Stimulated activated CD4-positive, alpha-beta T cell treated with anti-CD3 and anti-CD28 coated beads, Interleukin-4, amount 100 ng/mL, for 24 hours (primary cell): ENCODE measurements around the gene SARS1.

Experiments used
- DNase-seq: peaks from one replicate; pipeline ENCODE4 v3.0.0-alpha.2; 2020

Gene SARS1

GRCh38 chr1:109251277-109252166 is 37.8 kb downstream of the SARS1 start:
- no peak for DNase-seq

GRCh38 chr1:109252167-109252892 is 38.6 kb downstream of the SARS1 start:
- no peak for DNase-seq

DNA sequence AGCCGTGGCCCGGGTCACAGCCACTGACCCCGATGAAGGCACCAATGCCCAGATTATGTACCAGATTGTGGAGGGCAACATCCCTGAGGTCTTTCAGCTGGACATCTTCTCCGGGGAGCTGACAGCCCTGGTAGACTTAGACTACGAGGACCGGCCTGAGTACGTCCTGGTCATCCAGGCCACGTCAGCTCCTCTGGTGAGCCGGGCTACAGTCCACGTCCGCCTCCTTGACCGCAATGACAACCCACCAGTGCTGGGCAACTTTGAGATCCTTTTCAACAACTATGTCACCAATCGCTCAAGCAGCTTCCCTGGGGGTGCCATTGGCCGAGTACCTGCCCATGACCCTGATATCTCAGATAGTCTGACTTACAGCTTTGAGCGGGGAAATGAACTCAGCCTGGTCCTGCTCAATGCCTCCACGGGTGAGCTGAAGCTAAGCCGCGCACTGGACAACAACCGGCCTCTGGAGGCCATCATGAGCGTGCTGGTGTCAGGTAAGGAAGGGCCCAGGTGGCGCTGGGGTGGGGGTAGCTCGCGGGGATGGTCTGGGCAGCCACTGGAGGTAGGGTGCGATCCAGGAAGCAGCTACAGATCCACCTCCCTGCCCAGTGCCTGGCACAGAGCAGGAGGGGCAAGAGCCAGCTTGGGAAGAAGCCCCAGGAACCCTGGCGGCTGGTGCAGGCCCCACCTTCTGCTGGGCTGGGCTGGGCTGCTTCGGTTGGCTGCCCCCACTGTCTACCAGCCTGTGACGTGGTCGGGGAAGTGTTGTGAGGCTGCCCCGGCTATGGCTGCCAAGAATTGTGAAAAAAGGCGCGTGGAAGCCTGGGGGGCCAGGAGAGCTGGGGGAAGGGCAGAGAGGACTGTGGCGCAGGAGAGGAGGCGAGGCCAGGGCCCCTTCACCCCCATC is 39.4 kb downstream of the SARS1 start:
- DNase-seq: no peak

DNA sequence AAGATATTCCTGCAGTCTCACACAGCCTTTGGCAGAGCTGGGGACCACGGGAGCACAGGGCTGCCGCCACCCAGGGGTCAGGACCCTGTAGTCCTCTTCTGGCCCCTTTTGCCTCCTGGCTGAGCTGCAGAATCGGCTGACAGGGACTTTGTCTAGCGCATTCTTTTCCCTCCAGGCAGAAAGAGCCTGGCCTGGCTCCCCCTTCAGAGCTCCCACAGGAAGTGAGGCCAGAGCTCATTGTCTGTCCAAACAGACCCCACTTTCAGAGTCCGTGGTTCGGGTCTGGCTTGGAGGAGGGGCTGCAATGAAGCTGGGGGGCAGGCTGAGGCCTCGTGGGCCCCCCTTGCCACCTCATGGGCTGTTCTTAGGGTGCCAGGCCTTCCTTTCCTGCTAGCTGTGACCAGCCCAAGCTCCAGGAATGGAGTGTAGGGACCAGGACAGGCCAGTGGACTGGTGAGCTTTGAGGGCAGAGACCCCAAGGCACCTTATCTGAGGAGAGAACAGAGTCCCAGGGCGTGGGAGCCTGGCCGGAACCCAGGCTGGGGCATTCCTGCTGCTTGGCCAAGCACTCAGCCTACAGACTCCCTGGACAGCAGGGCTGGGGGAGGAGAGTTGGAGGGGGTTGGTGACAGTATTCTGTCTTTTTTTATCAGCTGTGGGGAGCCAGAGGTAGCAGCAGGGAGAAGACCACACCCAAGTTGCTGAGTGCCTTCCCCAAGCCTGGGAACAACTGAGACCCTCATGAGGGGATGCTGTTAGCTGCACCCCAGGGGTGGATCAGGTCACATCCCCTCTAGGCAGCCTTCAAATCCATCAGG is 40.3 kb downstream of the SARS1 start:
- DNase-seq: no peak

- no peak for DNase-seq
Observed at GRCh38 chr1:109254621-109255096, 40.9 kb downstream of the SARS1 start.

DNA sequence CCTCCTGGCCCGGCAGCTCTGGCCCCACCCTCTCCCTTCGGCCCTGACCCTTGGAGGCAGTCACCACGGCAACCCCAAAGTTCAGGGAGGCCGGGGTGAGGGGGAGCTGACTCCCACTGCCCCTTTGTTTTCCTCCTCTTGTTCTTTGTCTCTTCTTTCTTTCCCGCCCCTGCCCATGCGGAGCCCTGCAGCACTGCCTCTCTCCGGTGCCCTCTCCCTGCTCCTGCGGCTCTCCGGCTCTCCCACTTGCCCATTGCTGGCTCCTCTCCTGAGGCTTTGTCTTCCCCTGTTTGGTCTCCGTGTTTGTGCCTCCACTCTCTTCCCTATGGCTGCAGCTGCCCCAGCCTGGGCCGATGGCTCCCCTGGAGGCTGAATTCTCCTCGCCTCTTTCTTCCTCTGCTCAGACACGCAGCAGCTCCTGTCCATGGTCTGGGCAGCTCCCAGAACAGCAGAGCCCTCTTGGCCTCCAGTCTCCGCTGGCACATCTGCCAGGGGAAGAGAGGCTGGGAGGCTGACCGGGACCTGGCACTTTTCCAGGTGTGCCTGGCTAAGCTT is 41.5 kb downstream of the SARS1 start:
- no peak for DNase-seq

DNA sequence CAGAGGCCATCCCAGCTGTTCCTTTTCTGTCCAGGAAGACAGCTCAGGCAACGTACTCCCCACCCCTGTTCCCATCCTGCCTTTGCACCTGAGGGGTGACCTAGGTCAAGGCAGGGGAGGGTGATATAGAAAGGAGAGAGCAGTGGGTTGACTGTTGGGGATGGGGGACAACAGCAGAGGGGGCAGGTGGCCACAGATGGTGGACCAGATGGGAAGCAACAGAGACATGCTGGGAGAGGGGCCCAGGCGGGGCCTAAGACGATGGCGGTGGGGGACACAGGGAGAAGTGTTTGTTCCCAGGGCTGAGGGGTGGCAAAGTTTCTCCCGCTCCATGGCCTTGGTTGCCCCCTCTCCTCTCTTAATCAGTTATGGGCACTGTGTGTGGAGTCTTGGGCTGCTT is 42.0 kb downstream of the SARS1 start:
- no peak for DNase-seq

- no peak for DNase-seq
Observed at GRCh38 chr1:109256085-109256484, 42.4 kb downstream of the SARS1 start.

- no peak for DNase-seq
Observed at GRCh38 chr1:109256971-109257681, 43.4 kb downstream of the SARS1 start.

- no peak for DNase-seq
Observed at GRCh38 chr1:109257682-109258421, 44.1 kb downstream of the SARS1 start.

- no peak for DNase-seq
Observed at GRCh38 chr1:109258481-109259466, 45.1 kb downstream of the SARS1 start.

- no peak for DNase-seq
Observed at GRCh38 chr1:109259674-109260557, 46.2 kb downstream of the SARS1 start.

DNA sequence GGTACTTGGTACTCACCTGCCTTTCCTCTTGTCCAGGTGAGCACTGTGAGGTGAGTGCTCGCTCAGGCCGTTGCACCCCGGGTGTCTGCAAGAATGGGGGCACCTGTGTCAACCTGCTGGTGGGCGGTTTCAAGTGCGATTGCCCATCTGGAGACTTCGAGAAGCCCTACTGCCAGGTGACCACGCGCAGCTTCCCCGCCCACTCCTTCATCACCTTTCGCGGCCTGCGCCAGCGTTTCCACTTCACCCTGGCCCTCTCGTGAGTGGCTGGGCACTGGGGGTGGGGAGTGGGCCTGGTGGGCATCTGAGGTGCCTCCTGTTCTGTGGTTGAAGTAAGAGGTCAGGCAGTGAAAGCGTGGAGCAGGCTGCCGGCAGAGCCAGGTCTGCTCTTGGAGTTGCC is 47.3 kb downstream of the SARS1 start:
- DNase-seq: no peak

DNA sequence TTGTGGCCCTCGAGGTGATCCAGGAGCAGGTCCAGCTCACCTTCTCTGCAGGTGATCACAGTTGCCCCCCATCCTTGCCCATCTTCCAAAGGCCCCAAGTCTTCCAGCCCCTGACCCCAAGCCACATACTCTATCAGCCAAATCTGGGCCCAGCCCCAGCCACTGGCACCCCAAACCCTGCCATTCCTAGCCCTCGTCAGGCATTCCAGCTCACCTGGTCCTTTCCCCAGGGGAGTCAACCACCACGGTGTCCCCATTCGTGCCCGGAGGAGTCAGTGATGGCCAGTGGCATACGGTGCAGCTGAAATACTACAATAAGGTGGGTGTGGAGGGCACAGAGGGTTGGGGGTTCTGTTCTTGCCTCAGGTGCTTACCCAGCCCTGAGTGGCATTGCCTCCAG is 47.9 kb downstream of the SARS1 start:
- no peak for DNase-seq

DNA sequence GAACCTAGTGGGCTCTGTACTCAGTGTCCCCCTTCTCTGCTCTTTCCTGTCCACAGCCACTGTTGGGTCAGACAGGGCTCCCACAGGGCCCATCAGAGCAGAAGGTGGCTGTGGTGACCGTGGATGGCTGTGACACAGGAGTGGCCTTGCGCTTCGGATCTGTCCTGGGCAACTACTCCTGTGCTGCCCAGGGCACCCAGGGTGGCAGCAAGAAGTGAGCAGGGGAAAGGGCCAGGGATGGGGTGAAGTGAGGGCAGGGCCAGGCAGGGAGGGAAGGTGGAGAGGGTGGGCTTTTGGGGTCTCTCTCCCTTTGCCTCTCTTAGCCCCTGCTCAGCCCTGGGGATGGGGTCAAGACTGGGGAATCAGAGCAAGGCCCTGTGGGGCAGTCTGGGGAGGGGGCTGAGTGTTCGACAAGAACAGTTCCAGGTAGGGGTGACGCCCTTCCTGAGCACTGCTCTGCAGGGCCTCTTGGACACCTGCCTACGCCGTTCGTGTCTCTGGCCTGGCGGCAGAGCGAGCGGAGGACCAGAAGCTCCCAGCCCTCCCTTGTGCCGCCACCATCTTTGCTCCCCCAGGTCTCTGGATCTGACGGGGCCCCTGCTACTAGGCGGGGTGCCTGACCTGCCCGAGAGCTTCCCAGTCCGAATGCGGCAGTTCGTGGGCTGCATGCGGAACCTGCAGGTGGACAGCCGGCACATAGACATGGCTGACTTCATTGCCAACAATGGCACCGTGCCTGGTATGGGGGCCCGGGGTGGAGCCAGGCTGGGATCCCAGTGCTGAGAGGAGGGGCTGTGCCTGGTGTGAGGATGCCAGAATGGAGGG is 48.7 kb downstream of the SARS1 start:
- DNase-seq: no peak

DNA sequence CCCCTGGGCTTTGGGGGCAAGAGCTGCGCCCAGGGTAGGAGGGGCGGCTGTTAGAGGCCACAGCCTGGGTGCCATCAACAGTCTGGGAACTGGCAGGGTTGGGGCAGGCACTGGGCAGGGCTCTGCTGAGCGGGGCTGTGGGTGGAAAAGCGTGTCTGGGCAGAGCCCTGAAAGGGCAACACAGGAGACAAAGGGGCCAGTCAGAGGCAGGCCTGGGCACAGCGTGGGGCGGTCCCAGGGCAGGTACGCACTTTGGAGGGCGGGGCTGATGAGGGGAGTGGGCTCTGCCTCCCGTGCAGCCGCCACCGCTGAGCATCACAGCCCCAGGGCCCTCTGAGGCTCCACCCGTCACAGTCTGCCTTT is 49.5 kb downstream of the SARS1 start:
- no peak for DNase-seq
